C4-2B (cell line): ENCODE results near the gene ENOSF1.
A peak's percentile ranks its signal among the peaks of the same experiment; 100 is the strongest.
"Not testable (repeated sequence)": the region's sequence is repeated elsewhere in the genome, so short reads cannot be mapped to it uniquely, and the experiment has no call there.

ENCODE experiments used
- H3K27ac ChIP-seq: fragments of 450-650 bp; 2 replicates; pipeline ENCODE4 v1.5.1; 2017
- ZFX ChIP-seq: fragments of 450-650 bp; IDR thresholded peaks from 2 replicates; pipeline ENCODE4 v1.6.1; 2017
- TF ChIP-seq, protein P1 (sequence below): fragments of 450-650 bp; conservative IDR thresholded peaks from 2 replicates; pipeline ENCODE4 v1.5.1; 2017; ENCODE audit warnings: mild to moderate bottlenecking

ENOSF1 gene

GRCh38 chr18:732371-732770 is 19.9 kb upstream of the ENOSF1 start:
- TF ChIP-seq, protein P1, sequence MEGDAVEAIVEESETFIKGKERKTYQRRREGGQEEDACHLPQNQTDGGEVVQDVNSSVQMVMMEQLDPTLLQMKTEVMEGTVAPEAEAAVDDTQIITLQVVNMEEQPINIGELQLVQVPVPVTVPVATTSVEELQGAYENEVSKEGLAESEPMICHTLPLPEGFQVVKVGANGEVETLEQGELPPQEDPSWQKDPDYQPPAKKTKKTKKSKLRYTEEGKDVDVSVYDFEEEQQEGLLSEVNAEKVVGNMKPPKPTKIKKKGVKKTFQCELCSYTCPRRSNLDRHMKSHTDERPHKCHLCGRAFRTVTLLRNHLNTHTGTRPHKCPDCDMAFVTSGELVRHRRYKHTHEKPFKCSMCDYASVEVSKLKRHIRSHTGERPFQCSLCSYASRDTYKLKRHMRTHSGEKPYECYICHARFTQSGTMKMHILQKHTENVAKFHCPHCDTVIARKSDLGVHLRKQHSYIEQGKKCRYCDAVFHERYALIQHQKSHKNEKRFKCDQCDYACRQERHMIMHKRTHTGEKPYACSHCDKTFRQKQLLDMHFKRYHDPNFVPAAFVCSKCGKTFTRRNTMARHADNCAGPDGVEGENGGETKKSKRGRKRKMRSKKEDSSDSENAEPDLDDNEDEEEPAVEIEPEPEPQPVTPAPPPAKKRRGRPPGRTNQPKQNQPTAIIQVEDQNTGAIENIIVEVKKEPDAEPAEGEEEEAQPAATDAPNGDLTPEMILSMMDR: no peak
- no peak for TF ChIP-seq ZFX

DNA sequence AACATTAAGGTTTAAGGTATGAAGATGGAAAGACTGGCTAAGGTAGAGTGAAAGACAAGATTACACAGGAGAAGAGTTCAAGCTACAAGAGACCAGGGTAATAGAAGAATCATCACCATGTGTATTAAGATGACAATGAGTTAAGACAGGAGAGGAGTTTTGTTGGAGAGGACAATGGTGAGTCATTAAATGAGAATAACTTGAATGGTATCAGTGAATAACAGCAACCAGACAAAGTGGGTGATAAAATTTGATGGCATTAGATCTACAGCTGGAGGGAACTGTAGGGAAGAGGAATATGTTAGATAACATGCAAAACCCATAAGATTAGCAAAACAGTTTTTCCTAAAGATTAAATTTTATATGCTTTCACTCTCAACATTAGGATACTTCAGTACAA is 18.8 kb upstream of the ENOSF1 start:
- TF ChIP-seq ZFX: no peak
- TF ChIP-seq, protein P1: no peak
- no peak overlapping the region for H3K27ac ChIP-seq

More at GRCh38 chr18:732371-732770, 19.9 kb upstream of the ENOSF1 start:
- no peak overlapping the region for H3K27ac ChIP-seq

- H3K27ac ChIP-seq: no peak overlapping the region
- TF ChIP-seq, protein P1: no peak
- no peak for TF ChIP-seq ZFX
These were observed 18.3 kb upstream of the ENOSF1 start for GRCh38 chr18:730692-731091.

DNA sequence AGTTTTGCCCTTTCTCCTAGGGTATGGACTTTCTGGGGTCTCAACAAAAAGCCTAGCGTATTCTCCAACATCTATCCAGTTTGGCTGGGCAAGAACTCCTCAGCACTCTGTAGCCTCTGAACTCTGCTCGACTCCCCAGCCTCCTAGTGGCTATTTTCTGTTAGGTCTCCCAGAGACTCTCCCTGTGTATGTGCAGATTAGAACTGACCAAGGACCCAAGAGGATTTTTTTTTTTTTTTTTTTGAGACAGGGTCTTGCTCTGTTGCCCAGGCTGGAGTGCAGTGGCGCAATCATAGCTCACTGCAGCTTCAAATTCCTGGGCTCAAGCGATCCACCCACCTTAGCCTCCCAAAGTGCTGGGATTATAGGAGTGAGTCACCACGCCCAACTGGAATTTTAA is 17.7 kb upstream of the ENOSF1 start:
- H3K27ac ChIP-seq: not testable (repeated sequence)
- TF ChIP-seq, protein P1: peak; percentile 35; the same call in 1 of the 2 replicates

DNA sequence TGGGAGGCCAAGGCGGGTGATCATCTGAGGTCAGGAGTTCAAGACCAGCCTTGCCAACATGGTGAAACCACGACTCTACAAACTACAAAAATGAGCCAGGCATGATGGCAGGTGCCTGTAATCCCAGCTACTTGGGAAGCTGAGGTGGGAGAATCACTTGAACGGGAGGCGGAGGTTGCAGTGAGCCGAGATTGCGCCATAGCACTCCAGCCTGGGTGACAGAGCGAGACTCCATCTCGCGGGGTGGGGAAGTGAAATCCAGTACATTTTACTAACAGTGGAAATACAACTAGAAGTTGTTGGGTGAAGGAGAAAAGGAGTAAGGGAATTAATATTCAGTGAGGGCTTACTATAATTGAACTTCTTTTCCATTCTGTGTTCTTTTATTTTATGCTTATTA is 13.2 kb upstream of the ENOSF1 start:
- TF ChIP-seq, protein P1: no peak
- TF ChIP-seq ZFX: no peak
- H3K27ac ChIP-seq: no peak overlapping the region

DNA sequence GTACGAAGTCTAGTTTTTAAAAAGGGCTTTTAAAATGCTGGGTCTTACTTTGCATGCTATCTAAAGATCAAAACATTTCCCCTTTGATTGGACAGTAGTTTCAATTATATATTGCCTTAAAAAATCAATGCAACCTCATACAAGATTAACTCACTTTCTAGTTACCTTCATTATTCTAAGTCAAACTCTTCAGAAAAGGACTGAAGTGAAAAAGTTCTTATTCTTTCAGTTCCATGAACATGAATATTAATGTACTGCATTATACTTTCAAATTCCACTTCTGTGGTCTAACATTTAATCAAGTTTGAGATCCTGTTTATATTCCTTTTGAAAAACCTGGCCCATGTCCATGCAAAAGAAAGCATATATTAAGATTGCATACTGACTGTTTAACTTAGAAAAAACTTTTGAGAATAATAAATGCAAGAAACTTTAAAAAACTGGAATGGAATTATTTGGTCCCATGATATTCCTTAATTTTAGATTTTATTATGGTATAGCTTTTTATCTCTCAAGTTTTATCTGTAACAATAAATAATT is 11.2 kb upstream of the ENOSF1 start:
- no peak for TF ChIP-seq ZFX
- TF ChIP-seq, protein P1: no peak
- no peak overlapping the region for H3K27ac ChIP-seq

DNA sequence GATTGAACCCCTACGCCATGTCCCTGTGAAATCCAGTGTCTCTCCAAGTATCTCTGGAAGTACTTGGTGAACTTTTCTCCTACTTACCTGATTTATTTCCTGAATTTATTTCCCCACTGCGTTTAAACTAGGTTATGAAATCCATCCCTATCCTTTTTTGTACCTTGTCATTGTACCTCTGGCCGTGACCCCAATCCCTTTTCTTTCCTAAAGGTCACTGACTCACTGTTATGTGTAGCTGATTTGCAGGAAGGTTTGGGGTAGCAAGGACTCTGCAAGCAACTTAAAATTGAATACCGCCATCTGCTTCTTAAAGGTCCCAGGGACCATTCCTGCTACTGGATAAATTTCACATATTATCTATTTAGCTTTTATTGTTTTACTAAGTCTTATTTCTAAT is 4.6 kb upstream of the ENOSF1 start:
- no peak for TF ChIP-seq ZFX
- TF ChIP-seq, protein P1: no peak
- H3K27ac ChIP-seq: no peak overlapping the region
